Nephron (organoid): ENCODE results near the gene SDK2.

Source experiments
- H3K27ac Mint-ChIP-seq, 3 experiments: 2 replicates each; pipeline ENCODE4 v1.8.0; 2020; ENCODE audit warnings: mixed read lengths in 3 of 3, mild to moderate bottlenecking in 2 of 3, moderate library complexity in 1 of 3
- H3K27me3 Mint-ChIP-seq: 2 replicates; pipeline ENCODE4 v1.8.0; 2021; ENCODE audit warnings: low read depth, mild to moderate bottlenecking, moderate library complexity, mixed read lengths
- H3K36me3 Mint-ChIP-seq: 2 replicates; pipeline ENCODE4 v1.8.0; 2020; ENCODE audit warnings: low read depth, mixed read lengths
- H3K4me1 Mint-ChIP-seq: 2 replicates; pipeline ENCODE4 v1.8.0; 2020; ENCODE audit warnings: mixed read lengths
- H3K4me3 Mint-ChIP-seq, 3 experiments: 2 replicates each; pipeline ENCODE4 v1.8.0; 2020; ENCODE audit warnings: mild to moderate bottlenecking in 3 of 3, mixed read lengths in 3 of 3, moderate library complexity in 2 of 3
- H3K9me3 Mint-ChIP-seq: 2 replicates; pipeline ENCODE4 v1.8.0; 2020; ENCODE audit warnings: mixed read lengths
- TF ChIP-seq, protein P1 (sequence below), 3 experiments: fragments of 200-600 bp; sonication (generic); IDR thresholded peaks; one replicate each; pipeline ENCODE4 v1.5.0; 2021; ENCODE audit warnings: antibody characterized with exemption in 3 of 3; ENCODE audit not compliant: unreplicated experiment in 3 of 3

Gene SDK2

DNA sequence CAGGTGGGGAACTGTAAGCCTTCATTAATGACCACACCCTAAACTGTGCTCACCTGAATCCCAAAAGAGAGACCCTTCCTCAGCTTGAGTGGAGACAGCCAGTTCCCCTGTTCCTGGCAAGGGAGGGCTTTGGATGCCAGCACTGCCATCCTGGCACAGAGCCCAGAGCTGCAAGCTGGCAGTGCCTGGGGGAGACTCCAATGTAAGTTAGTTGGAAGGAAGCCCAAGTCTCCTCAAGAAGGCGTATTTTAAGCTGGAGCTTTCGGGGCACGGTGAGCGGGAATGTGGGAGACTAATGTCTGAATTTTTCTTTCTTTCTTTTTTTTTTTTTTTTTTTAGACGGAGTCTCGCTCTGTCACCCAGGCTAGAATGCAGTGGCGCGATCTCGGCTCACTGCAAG lies 337.1 kb downstream of the SDK2 start:
- peaks cover 16% of the 10 kb centered on the region for H3K36me3 Mint-ChIP-seq
- peak overlapping the region; percentile 59 to 91 (median 89) for H3K27ac Mint-ChIP-seq
- peaks cover 62% of the 10 kb centered on the region for H3K4me1 Mint-ChIP-seq
- TF ChIP-seq, protein P1, sequence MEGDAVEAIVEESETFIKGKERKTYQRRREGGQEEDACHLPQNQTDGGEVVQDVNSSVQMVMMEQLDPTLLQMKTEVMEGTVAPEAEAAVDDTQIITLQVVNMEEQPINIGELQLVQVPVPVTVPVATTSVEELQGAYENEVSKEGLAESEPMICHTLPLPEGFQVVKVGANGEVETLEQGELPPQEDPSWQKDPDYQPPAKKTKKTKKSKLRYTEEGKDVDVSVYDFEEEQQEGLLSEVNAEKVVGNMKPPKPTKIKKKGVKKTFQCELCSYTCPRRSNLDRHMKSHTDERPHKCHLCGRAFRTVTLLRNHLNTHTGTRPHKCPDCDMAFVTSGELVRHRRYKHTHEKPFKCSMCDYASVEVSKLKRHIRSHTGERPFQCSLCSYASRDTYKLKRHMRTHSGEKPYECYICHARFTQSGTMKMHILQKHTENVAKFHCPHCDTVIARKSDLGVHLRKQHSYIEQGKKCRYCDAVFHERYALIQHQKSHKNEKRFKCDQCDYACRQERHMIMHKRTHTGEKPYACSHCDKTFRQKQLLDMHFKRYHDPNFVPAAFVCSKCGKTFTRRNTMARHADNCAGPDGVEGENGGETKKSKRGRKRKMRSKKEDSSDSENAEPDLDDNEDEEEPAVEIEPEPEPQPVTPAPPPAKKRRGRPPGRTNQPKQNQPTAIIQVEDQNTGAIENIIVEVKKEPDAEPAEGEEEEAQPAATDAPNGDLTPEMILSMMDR (IDR thresholded peaks at IDR 0.05; ENCODE audit: unreplicated experiment in 3 of 3), result no peak
- H3K27me3 Mint-ChIP-seq, result no peaks in the 10 kb centered on the region
- H3K4me3 Mint-ChIP-seq, result peak overlapping the region; percentile 19 to 78 (median 58)
- no peaks in the 10 kb centered on the region for H3K9me3 Mint-ChIP-seq

DNA sequence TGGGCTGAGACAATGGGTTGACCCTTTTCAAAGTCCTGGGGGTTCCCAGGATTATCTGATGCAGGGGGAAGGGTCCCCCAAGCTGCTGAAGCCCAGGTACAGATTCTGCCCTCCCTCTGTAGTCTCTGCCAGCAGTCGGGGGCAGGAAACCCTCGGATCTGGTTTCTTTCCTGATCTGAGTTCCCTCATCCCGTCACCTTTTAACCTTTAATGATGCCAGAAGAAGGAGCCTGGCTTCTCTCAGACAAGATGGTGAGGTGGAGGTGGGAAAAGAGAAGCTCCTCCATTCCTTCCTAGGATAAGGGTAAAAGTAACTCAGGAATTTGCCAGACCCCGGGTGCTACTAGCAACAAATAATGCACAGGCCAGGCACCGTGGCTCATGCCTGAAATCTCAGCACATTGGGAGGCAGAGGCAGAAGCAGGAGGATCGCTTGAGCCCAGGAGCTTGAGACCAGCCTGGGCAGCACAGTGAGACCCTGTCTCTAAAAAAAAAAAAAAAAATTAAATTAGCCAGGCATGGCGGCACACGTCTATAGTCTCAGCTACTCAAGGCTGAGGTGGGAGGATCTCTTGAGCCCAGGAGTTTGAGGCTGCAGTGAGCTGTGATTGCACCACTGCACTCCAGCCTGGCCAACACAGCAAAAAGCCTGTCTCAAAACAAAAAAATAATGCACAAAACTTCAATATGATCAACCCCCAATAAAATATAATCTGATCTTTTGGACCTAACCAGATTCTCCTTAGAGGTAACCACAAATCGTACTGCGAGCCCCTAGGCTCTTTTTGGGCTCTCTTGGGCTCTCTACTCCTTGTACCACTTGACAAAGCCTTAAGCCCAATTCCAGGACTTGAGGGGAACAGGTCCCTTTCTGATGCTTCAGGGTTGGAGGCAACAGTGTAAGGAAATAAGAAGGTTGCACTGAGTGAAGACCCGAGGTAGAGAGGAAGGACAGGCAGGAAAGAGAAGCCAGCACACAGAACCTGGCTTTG lies 338.1 kb downstream of the SDK2 start:
- Mint-ChIP-seq H3K9me3 (no peaks in the 10 kb centered on the region), H3K4me1 (peaks cover 68% of the 10 kb centered on the region), H3K27ac (peak overlapping the region; percentile 89 to 94 (median 91)), H3K36me3 (peaks cover 17% of the 10 kb centered on the region), H3K27me3 (no peaks in the 10 kb centered on the region), H3K4me3 (peak overlapping the region; percentile 72 to 79 (median 77))
- TF ChIP-seq, protein P1 (IDR thresholded peaks at IDR 0.05; ENCODE audit: unreplicated experiment in 3 of 3), result no peak

DNA sequence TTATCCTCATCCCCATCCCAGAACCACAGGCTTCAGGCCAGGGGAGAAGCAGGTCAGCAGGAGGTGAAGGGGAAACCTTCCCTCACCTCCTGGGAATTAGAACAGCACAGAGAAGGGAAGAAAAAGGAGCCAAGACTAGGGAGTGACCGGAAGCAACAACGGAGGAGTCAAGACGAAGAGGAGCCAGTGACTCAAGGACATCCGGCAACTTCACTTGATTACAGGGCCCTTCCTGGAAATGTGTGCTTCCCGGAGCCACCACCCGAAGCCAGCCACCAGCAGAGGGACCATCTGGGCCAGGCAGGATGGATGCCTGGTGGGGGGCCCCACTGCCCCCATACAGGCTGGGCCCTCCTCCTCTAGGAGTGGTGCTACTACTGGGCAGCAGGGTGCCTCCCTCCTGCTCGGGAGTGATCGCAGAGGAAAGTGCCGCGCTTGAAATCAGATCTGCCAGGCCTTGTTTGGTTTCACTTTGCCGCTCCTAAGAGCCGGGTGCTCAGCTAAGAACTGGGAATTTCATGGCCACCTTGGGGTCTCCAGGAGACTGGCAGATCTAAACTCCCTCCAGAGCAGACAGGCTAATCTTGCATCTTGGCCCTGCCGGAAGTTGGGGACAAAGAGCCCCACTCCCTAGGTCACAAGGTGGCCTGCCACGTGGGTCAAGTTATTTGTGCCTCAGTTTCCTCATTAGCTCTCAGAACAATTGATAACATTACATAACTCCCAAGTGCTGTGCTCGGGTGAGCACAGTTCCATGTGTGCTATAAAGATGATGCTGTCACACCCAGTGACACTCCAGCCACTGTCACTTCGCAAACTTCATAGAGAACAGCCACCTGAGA lies 339.1 kb downstream of the SDK2 start:
- H3K4me3 Mint-ChIP-seq, result peak overlapping the region; percentile 72 to 79 (median 77)
- TF ChIP-seq, protein P1 (IDR thresholded peaks at IDR 0.05; ENCODE audit: unreplicated experiment in 3 of 3), result peak; percentile 21 to 41 (median 29)
- no peaks in the 10 kb centered on the region for H3K9me3 Mint-ChIP-seq
- peak overlapping the region; percentile 89 to 94 (median 91) for H3K27ac Mint-ChIP-seq
- H3K4me1 Mint-ChIP-seq, result peaks cover 69% of the 10 kb centered on the region
- H3K36me3 Mint-ChIP-seq, result peaks cover 20% of the 10 kb centered on the region
- H3K27me3 Mint-ChIP-seq, result peaks cover 4% of the 10 kb centered on the region

DNA sequence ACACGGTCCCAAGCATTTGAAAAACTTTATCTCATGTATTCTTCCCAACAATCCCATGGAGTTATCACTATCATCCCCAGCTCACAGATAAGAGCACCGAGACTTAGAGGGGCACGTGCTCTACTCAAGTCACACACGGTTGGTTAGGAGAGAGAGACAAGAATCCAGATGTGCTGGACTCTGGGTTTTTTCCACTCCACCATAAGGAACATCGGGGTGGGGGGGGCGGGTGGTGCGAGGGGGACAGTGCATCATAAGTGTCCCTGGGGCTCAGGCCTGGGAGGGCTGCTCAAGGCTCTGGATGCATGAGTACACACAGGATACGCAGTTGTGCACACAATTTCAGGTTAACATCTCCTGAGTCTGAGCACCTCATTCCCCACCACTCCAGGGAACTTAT lies 339.8 kb downstream of the SDK2 start:
- no peaks in the 10 kb centered on the region for H3K9me3 Mint-ChIP-seq
- H3K4me1 Mint-ChIP-seq, result peaks cover 69% of the 10 kb centered on the region
- TF ChIP-seq, protein P1 (IDR thresholded peaks at IDR 0.05; ENCODE audit: unreplicated experiment in 3 of 3), result no peak
- peaks cover 26% of the 10 kb centered on the region for H3K36me3 Mint-ChIP-seq
- H3K27ac Mint-ChIP-seq, result peak overlapping the region; percentile 89 to 94 (median 91)
- peaks cover 5% of the 10 kb centered on the region for H3K27me3 Mint-ChIP-seq
- H3K4me3 Mint-ChIP-seq, result peak overlapping the region; percentile 72 to 79 (median 77)

DNA sequence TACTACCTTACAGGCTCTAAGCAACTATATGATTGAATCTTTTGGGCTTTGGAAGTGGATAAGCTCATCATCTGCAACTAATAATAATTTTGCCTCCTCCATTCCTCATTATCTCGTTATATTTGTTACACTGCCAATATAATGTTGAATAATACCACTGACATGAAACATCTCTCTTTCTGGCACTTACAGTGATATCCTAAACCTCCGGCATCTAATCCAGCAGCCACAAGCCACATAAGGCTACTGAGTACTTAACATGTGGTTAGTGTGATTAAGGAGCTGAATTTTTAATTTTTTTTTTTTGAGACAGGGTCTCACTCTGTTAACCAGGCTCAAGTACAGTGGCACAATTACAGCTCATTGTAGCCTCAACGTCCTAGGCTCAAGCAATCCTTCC lies 342.1 kb downstream of the SDK2 start:
- no peaks in the 10 kb centered on the region for H3K9me3 Mint-ChIP-seq
- peak overlapping the region; percentile 35 to 60 (median 48) for H3K27ac Mint-ChIP-seq
- TF ChIP-seq, protein P1 (IDR thresholded peaks at IDR 0.05; ENCODE audit: unreplicated experiment in 3 of 3), result no peak
- H3K4me1 Mint-ChIP-seq, result peaks cover 72% of the 10 kb centered on the region
- peaks cover 30% of the 10 kb centered on the region for H3K36me3 Mint-ChIP-seq
- peaks cover 5% of the 10 kb centered on the region for H3K27me3 Mint-ChIP-seq
- peak overlapping the region in 1 of 3 experiments; percentile 15 for H3K4me3 Mint-ChIP-seq
